CD4-positive, alpha-beta memory T cell (primary cell): ENCODE measurements around the gene HUWE1. TPM values are rescaled to one million over a fixed set of nuclear protein-coding genes. Genes with fewer than 3 reads are reported as not detected.

Experiments used
- CTCF ChIA-PET: fragments of 350-600 bp; sonication (Branson Sonifier 250); formaldehyde crosslinking; loops from one replicate; lab custom pipeline; 2021; ENCODE audit warnings: inconsistent platforms; ENCODE audit not compliant: partially characterized antibody; lab: Charles Lee
- POLR2A ChIA-PET: fragments of 350-600 bp; sonication (Branson Sonifier 250); formaldehyde crosslinking; loops from one replicate; lab custom pipeline; 2021; ENCODE audit not compliant: partially characterized antibody; lab: Charles Lee
- DNase-seq, 5 donors: peaks; one replicate each; pipeline versions ENCODE4 v3.0.0 to v3.0.0-alpha.2; 2020 to 2022; ENCODE audit warnings: mixed read lengths in 1 of 5
- H3K27ac ChIP-seq: one replicate; pipeline ENCODE4 v1.7.0; 2013; ENCODE audit warnings: low read depth, low read length
- H3K27me3 ChIP-seq: 2 replicates; pipeline ENCODE4 v1.7.0; 2013; ENCODE audit warnings: mild to moderate bottlenecking, low read length, moderate library complexity; ENCODE audit not compliant: insufficient read depth
- H3K36me3 ChIP-seq: 2 replicates; pipeline ENCODE4 v1.7.0; 2013; ENCODE audit warnings: mild to moderate bottlenecking, low read length, moderate library complexity; ENCODE audit not compliant: insufficient read depth
- H3K4me1 ChIP-seq: 2 replicates; pipeline ENCODE4 v1.7.0; 2013; ENCODE audit warnings: mild to moderate bottlenecking, low read length, moderate library complexity; ENCODE audit not compliant: insufficient read depth
- H3K4me3 ChIP-seq, 2 donors: one replicate each; pipeline ENCODE4 v1.7.0; 2013; ENCODE audit warnings: low read length in 2 of 2, mild to moderate bottlenecking in 1 of 2
- H3K9me3 ChIP-seq, 2 donors: one replicate each; pipeline ENCODE4 v1.7.0; 2013; ENCODE audit warnings: low read length in 2 of 2, control low read depth in 1 of 2; ENCODE audit not compliant: control insufficient read depth in 1 of 2
- H3K27ac Mint-ChIP-seq, 7 donors: one replicate each; pipeline ENCODE4 v1.8.0; 2020 to 2021; ENCODE audit warnings: mixed read lengths in 7 of 7, mild to moderate bottlenecking in 6 of 7, inconsistent platforms in 3 of 7, moderate library complexity in 3 of 7
- H3K27me3 Mint-ChIP-seq, 2 donors: one replicate each; pipeline ENCODE4 v1.8.0; 2020 to 2021; ENCODE audit warnings: mixed read lengths in 2 of 2
- H3K36me3 Mint-ChIP-seq, 2 donors: one replicate each; pipeline ENCODE4 v1.8.0; 2020 to 2021; ENCODE audit warnings: mixed read lengths in 2 of 2, inconsistent platforms in 1 of 2, mild to moderate bottlenecking in 1 of 2
- H3K4me1 Mint-ChIP-seq, 4 donors: one replicate each; pipeline ENCODE4 v1.8.0; 2020 to 2021; ENCODE audit warnings: mixed read lengths in 4 of 4, mild to moderate bottlenecking in 1 of 4
- H3K4me3 Mint-ChIP-seq, 8 donors: one replicate each; pipeline ENCODE4 v1.8.0; 2020 to 2021; ENCODE audit warnings: mixed read lengths in 8 of 8, mild to moderate bottlenecking in 7 of 8, moderate library complexity in 6 of 8, inconsistent platforms in 3 of 8
- H3K9me3 Mint-ChIP-seq, 8 donors: one replicate each; pipeline ENCODE4 v1.8.0; 2020 to 2021; ENCODE audit warnings: mixed read lengths in 8 of 8, mild to moderate bottlenecking in 5 of 8, inconsistent platforms in 3 of 8, moderate library complexity in 1 of 8
- intact Hi-C: fragments of 100-400 bp; cut with micrococcal nuclease; formaldehyde crosslinking; loops from one replicate; pipeline ENCODE4 v1.15.1; 2023
- polyA plus RNA-seq, 2 donors: library from polyadenylated mRNA; unstranded; fragments of 300-500 nt; fragmentation: Illumina TruSeq; gene quantifications; one replicate each; pipeline ENCODE4 v1.2.3, GENCODE V29; 2021
- total RNA-seq, 2 experiments: library from RNA; stranded (reverse); gene quantifications; one replicate each; pipeline ENCODE4 v1.2.3, GENCODE V29; 2021

The HUWE1 gene
- total and polyA plus RNA-seq, 4 experiments from 2014 or later = 3.3 to 202 (median 97.7) TPM

- H3K4me1 ChIP-seq = peaks cover 29% of the 10 kb centered on the region
- H3K27ac ChIP-seq = no peak overlapping the region
- intact Hi-C loops = no loop called here
- no peaks in the 10 kb centered on the region for H3K9me3 Mint-ChIP-seq
- no peaks in the 10 kb centered on the region for H3K27me3 ChIP-seq
- H3K27ac Mint-ChIP-seq = peak overlapping the region in 2 of 7 donors; percentile 23 to 79
- POLR2A ChIA-PET = interaction anchor here (0.7 kb wide), 1 partner anchor 47 kb away, joined by 3 read pairs; no protein-coding TSS in a partner anchor
- CTCF ChIA-PET = no interaction called here
- H3K36me3 Mint-ChIP-seq = peaks cover 8 to 56% of the 10 kb centered on the region in 2 donors
- H3K4me3 ChIP-seq = no peak overlapping the region
- H3K27me3 Mint-ChIP-seq = no peaks in the 10 kb centered on the region
- peak overlapping the region in 3 of 8 donors; percentile 7 to 30 (median 13) for H3K4me3 Mint-ChIP-seq
- H3K4me1 Mint-ChIP-seq = peaks cover 23 to 54% (median 39%) of the 10 kb centered on the region in 4 donors
- no peaks in the 10 kb centered on the region for H3K9me3 ChIP-seq
- H3K36me3 ChIP-seq = no peaks in the 10 kb centered on the region
- no peak for DNase-seq
These were observed 27.5 kb downstream of the HUWE1 start for GRCh38 chrX:53659039-53659438.

GRCh38 chrX:53656845-53657244 is 29.7 kb downstream of the HUWE1 start:
- Histone ChIP-seq H3K27me3 (no peaks in the 10 kb centered on the region), H3K4me1 (peaks cover 31% of the 10 kb centered on the region), H3K9me3 (no peaks in the 10 kb centered on the region), H3K36me3 (peaks cover 5% of the 10 kb centered on the region), H3K4me3 (no peak overlapping the region), H3K27ac (no peak overlapping the region)
- Mint-ChIP-seq H3K36me3 (peaks cover 3 to 45% of the 10 kb centered on the region in 2 donors), H3K27ac (peak overlapping the region in 1 of 7 donors; percentile 37), H3K27me3 (no peaks in the 10 kb centered on the region), H3K4me3 (no peak overlapping the region), H3K4me1 (peaks cover 25 to 50% (median 38%) of the 10 kb centered on the region in 4 donors), H3K9me3 (no peaks in the 10 kb centered on the region)
- intact Hi-C loops = no loop called here
- DNase-seq = no peak
- ChIA-PET POLR2A (no interaction called here), CTCF (no interaction called here)

GRCh38 chrX:53654376-53654775 is 32.1 kb downstream of the HUWE1 start:
- DNase-seq = no peak
- H3K27me3 Mint-ChIP-seq = no peaks in the 10 kb centered on the region
- H3K4me3 Mint-ChIP-seq = no peak overlapping the region
- H3K36me3 Mint-ChIP-seq = peaks cover 0 to 58% of the 10 kb centered on the region in 2 donors
- Histone ChIP-seq H3K27ac (no peak overlapping the region), H3K36me3 (peaks cover 17% of the 10 kb centered on the region), H3K27me3 (no peaks in the 10 kb centered on the region), H3K4me3 (no peak overlapping the region), H3K9me3 (no peaks in the 10 kb centered on the region), H3K4me1 (peaks cover 21% of the 10 kb centered on the region)
- CTCF ChIA-PET = no interaction called here
- POLR2A ChIA-PET = no interaction called here
- H3K27ac Mint-ChIP-seq = peak overlapping the region in 2 of 7 donors; percentile 44 to 56
- intact Hi-C loops = no loop called here
- H3K9me3 Mint-ChIP-seq = no peaks in the 10 kb centered on the region
- H3K4me1 Mint-ChIP-seq = peaks cover 22 to 45% (median 33%) of the 10 kb centered on the region in 4 donors

- peak overlapping the region in 1 of 7 donors; percentile 9 for H3K27ac Mint-ChIP-seq
- intact Hi-C loops = no loop called here
These were observed 41.8 kb downstream of the HUWE1 start for GRCh38 chrX:53644751-53645150.

GRCh38 chrX:53642337-53642736 is 44.2 kb downstream of the HUWE1 start:
- H3K27ac ChIP-seq = no peak overlapping the region
- no peak for DNase-seq
- peaks cover 0 to 5% (median 1%) of the 10 kb centered on the region in 4 donors for H3K4me1 Mint-ChIP-seq
- H3K9me3 Mint-ChIP-seq = no peaks in the 10 kb centered on the region
- POLR2A ChIA-PET = no interaction called here
- peaks cover 28% of the 10 kb centered on the region for H3K36me3 ChIP-seq
- peaks cover 16 to 59% of the 10 kb centered on the region in 2 donors for H3K36me3 Mint-ChIP-seq
- no peaks in the 10 kb centered on the region for H3K27me3 ChIP-seq
- peak overlapping the region in 2 of 7 donors; percentile 1 to 57 for H3K27ac Mint-ChIP-seq
- CTCF ChIA-PET = no interaction called here
- H3K4me1 ChIP-seq = no peaks in the 10 kb centered on the region
- intact Hi-C loops = no loop called here
- no peaks in the 10 kb centered on the region for H3K27me3 Mint-ChIP-seq
- H3K4me3 ChIP-seq = no peak overlapping the region
- no peak overlapping the region for H3K4me3 Mint-ChIP-seq
- no peaks in the 10 kb centered on the region for H3K9me3 ChIP-seq

More at GRCh38 chrX:53644751-53645150, 41.8 kb downstream of the HUWE1 start:
- CTCF ChIA-PET = no interaction called here
- H3K4me1 Mint-ChIP-seq = peaks cover 0 to 5% (median 3%) of the 10 kb centered on the region in 4 donors
- H3K27me3 Mint-ChIP-seq = no peaks in the 10 kb centered on the region
- POLR2A ChIA-PET = no interaction called here
- no peaks in the 10 kb centered on the region for H3K9me3 Mint-ChIP-seq
- Histone ChIP-seq H3K27me3 (no peaks in the 10 kb centered on the region), H3K4me3 (no peak overlapping the region), H3K9me3 (no peaks in the 10 kb centered on the region), H3K36me3 (peaks cover 43% of the 10 kb centered on the region), H3K4me1 (no peaks in the 10 kb centered on the region), H3K27ac (no peak overlapping the region)
- no peak for DNase-seq
- no peak overlapping the region for H3K4me3 Mint-ChIP-seq
- H3K36me3 Mint-ChIP-seq = peaks cover 8 to 72% of the 10 kb centered on the region in 2 donors

GRCh38 chrX:53639257-53639656 is 47.3 kb downstream of the HUWE1 start:
- peaks cover 13 to 53% of the 10 kb centered on the region in 2 donors for H3K36me3 Mint-ChIP-seq
- Histone ChIP-seq H3K4me3 (no peak overlapping the region), H3K27me3 (no peaks in the 10 kb centered on the region), H3K27ac (no peak overlapping the region), H3K4me1 (no peaks in the 10 kb centered on the region), H3K36me3 (peaks cover 15% of the 10 kb centered on the region), H3K9me3 (no peaks in the 10 kb centered on the region)
- intact Hi-C loops = no loop called here
- DNase-seq = no peak
- POLR2A ChIA-PET = no interaction called here
- no peak overlapping the region for H3K4me3 Mint-ChIP-seq
- no peaks in the 10 kb centered on the region for H3K27me3 Mint-ChIP-seq
- no peaks in the 10 kb centered on the region for H3K9me3 Mint-ChIP-seq
- no peak overlapping the region for H3K27ac Mint-ChIP-seq
- CTCF ChIA-PET = no interaction called here
- peaks cover 0 to 5% (median 0%) of the 10 kb centered on the region in 4 donors for H3K4me1 Mint-ChIP-seq

GRCh38 chrX:53637479-53637878 is 49.0 kb downstream of the HUWE1 start:
- Mint-ChIP-seq H3K36me3 (peaks cover 13 to 57% of the 10 kb centered on the region in 2 donors), H3K27ac (no peak overlapping the region), H3K4me3 (no peak overlapping the region), H3K9me3 (no peaks in the 10 kb centered on the region), H3K27me3 (no peaks in the 10 kb centered on the region), H3K4me1 (peaks cover 0 to 8% (median 0%) of the 10 kb centered on the region in 4 donors)
- no peaks in the 10 kb centered on the region for H3K4me1 ChIP-seq
- ChIA-PET CTCF (no interaction called here), POLR2A (no interaction called here)
- no peaks in the 10 kb centered on the region for H3K9me3 ChIP-seq
- intact Hi-C loops = no loop called here
- H3K36me3 ChIP-seq = peaks cover 20% of the 10 kb centered on the region
- no peak for DNase-seq
- H3K4me3 ChIP-seq = no peak overlapping the region
- no peak overlapping the region for H3K27ac ChIP-seq
- H3K27me3 ChIP-seq = no peaks in the 10 kb centered on the region
